NCI-H345 (cell line): Measurements from ENCODE around the gene HIVEP3.
A peak's percentile ranks its signal among the peaks of the same experiment; 100 is the strongest.

Experiments used
- DNase-seq: peaks from one replicate; lab custom pipeline; 2025; lab: John Stamatoyannopoulos, UW

The HIVEP3 gene

DNA sequence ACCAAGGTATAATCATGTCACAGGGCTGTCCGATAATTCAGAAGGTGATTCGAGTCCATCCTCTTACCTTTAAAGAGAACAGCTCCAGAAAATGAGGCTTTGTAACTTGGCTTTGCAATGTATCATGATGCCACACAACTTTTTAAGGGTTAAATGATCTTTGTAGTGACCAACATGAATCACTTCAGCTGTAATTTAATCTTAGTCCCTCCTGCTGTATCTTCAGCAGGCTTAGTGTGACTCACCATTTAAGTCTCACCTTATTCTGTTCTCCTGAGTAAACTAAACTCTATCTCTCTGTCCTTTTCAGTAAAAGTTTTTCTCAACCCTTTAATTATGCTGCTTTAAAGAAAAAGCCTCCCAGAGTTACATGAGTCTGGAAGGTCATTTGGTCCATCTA lies 1.9 kb upstream of the HIVEP3 start:
- DNase-seq: no peak

GRCh38 chr1:41919764-41920397 lies 1.2 kb upstream of the HIVEP3 start:
- DNase-seq: no peak

- no peak for DNase-seq
These were observed 409 bp upstream of the HIVEP3 start for GRCh38 chr1:41919131-41919530.

GRCh38 chr1:41917835-41918449 lies 780 bp downstream of the HIVEP3 start:
- DNase-seq: peak; percentile 53

GRCh38 chr1:41917076-41917475 lies 1.6 kb downstream of the HIVEP3 start:
- DNase-seq: no peak

DNA sequence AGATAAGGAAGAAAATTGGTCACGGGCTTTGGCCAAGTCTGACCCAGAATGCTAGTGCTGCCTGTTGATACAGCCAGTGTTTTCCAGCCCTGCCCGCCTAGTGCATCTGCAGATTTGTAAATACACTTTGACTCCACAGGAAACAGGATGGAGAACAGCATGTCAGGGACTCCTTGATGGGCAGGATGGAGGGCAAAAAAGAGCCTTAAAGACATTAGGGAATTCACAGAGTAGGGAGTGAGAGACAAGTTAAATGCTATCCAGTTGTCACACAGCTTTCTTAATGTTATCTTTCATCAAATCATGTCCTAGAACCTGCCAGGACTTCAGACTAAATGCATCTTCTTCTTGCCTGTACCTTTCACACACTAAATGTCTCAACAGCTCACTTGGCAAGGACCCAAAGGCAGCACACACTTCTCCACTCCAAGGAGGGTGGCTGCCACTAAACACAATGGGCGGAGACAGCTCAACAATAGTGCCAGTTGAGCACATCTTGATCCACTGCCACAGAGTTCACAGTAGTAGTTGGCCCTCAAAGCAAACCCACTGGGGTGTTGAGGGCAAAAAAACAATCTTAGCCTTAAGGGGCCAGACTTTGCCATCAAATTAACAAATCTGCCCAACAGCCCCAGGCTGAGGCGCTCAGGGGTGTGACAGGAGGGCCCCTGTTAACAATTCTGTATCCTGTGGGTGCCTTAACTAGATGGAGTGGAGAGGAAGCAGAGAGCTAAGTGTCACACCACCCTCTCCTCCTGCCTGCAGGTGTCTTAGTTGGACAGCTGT lies 2.7 kb downstream of the HIVEP3 start:
- peak; percentile 45 for DNase-seq

GRCh38 chr1:41914516-41914915 lies 4.2 kb downstream of the HIVEP3 start:
- no peak for DNase-seq

DNA sequence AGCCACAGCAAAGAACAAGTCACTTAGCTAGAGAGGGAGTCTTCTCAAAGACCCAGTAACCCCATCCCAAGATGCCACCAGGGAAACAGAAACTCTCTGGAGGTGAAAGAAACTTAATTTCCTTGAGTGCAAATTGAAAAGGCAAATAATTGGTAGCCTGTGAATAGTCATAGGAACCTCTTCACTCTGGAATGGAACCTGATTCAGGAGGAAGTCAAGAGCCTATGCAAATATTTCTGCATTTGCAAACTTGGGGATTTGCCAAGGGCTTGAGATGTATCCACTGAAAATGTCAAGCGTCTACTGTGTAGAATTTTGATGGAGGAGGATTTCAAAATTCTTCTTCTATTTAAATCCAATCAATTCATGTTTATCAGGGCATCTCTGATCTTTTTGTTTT lies 5.7 kb downstream of the HIVEP3 start:
- peak; percentile 72 for DNase-seq

GRCh38 chr1:41908288-41908895 lies 10.3 kb downstream of the HIVEP3 start:
- no peak for DNase-seq

DNA sequence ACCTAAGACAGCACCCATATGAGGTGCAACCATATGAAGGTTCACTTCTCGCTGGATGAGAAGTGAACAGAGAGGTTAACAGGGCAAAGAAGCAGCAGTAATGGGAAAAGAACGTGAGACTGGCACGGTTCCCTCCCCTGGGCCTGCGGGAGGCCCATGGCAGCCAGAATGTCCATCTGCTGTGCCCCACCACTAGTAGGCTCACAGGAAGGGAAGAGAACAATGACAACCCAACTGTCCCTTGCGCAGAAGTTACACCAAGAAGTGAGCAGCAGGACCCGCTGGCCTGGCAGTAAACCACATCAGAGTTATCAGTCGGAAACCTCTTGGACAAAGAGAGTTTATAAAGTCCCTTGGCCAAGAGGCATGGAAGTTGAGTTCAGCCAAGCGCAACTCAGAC lies 11.3 kb downstream of the HIVEP3 start:
- no peak for DNase-seq

DNA sequence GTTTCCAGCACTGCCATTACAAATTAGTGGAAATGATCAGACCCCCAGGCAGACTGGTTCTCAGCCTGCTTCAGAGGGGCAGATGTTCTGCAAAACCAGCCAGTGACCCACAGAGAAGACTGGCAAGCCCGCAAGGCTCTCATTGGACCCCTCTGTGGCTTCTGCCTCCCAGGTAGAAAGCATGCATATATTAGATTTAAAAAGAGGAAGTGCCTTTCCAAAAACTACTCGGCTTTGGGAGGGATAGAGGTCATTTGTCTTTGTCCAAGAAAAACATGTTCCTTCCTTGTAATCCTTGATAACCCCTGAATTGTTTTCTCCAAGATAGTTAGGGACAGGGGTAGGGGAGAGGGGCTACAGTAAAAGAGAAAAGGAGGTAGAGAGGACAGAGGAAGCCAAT lies 11.8 kb downstream of the HIVEP3 start:
- no peak for DNase-seq

- no peak for DNase-seq
These were observed 13.5 kb downstream of the HIVEP3 start for GRCh38 chr1:41905093-41905675.

- DNase-seq: no peak
These were observed 16.1 kb downstream of the HIVEP3 start for GRCh38 chr1:41902664-41903063.

DNA sequence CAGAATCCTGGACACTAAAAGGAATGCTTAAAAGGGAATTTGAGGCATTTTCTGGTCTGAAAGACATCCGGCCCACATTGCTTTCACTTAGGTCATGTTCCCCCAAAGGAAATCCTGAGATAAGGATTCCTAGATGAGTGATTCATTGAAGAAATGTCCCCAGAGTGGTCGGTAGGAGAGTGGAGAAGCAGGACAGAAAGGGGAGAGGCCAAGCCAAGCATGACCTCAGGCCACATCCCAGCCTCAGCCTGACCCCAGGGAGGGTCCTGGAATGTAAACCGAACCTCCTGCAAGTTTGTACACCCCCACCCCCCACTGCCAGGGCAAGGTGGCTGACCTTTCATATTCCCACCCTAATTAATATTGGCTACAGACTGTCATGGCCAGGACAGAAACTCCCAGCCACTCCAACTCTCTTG lies 16.6 kb downstream of the HIVEP3 start:
- no peak for DNase-seq

DNA sequence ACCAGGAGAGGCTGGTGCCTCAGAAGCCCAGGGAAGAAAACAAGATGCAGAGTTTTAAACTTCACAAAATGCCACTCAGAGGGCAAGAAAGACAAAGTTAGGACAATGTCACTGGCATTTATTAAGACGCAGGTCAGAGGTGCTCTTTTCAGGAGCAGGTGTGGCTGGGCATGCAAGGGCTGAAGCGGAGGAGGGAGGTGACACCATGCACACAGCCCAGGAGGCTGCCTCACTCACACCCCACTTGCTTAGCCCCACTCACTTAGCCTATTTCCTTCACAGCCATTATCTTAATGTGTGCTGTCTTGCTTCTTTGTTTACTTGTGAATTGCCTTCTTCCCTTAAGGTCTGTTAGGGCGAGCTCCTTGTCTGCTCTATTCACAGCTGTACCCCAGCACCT lies 17.2 kb downstream of the HIVEP3 start:
- DNase-seq: no peak

GRCh38 chr1:41900603-41901444 lies 17.9 kb downstream of the HIVEP3 start:
- no peak for DNase-seq

DNA sequence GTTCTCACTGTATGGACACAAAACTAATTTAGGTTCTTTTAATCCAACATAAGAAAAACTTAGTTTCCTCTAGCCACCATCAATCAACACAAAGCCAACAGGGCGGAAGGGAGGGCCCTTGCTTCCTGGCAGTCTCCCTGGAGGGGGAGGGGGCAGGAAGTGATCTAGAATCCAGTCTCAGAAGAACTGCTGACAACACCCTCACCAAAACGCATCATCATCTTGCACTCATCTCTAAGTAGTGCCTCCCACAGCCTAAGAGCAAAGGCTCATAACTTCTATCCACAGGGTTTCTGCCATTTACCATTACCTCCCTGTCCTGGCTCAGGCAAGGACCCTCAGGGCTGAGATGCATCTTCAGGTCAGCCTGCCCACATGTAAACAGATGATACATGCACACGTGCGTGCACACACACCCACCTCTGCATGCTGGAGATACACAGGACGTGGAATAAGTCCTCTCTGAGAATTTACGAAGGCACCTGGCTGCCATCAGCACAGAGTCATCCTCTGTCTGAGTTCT lies 20.5 kb downstream of the HIVEP3 start:
- DNase-seq: no peak

DNA sequence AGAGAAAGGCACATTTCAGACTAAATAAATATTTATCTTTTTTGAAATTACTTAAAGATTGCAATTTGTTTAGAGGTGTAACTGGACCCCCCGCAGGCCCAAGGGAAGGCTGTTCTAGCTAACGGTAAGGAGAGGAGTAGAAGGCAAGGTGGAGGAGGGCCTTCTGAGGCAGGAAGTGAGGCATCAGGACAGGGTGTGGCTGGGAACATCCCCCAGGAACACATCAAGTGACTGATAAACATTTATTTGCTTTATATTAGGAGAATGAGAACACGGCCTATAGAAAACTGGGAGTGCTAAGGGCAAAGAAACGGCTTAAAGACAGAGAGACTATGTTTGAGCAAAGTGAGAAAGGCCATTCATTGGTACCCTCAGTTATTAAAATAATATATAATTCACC lies 23.2 kb downstream of the HIVEP3 start:
- DNase-seq: no peak

- DNase-seq: no peak
These were observed 23.8 kb downstream of the HIVEP3 start for GRCh38 chr1:41894808-41895483.

DNA sequence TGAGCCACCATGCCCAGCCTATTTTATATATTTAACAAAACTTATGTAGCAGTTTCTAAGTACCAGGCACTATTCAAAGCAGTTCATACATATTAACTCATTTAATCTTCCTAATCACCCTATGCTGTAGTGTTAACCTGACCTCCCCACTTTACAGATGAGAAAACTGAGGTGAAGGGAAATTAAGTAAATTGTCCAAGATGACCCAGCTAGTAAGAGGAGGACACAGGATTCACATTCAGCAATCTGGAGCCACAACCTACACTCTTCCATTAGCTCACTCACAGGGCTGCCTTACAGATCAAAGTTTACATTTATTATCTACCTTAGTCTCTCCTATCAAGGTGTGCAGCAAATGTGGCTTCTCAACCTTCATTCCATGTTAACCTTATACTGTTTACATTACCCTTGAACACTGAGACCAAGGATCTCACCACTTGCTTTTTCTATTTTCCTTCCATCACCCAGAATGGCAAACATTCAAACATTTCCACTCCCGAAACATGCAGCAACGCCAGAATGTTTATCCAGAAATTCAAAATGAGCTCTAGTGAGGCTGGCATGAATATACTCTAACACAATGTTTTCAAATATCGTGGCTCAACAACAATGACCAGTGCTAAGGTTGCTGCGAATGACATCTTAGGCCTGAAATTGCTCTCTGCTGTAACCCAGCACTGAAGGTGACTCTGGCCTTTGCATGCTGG lies 24.5 kb downstream of the HIVEP3 start:
- DNase-seq: no peak
